Fibroblast of upper back skin (primary cell): Measurements from ENCODE around the gene JPH4.
A peak's percentile ranks its signal among the peaks of the same experiment; 100 is the strongest.
"Not testable (repeated sequence)": the region's sequence is repeated elsewhere in the genome, so short reads cannot be mapped to it uniquely, and the experiment has no call there.

Experiments used
- DNase-seq: peaks from one replicate; pipeline ENCODE4 v3.0.0-alpha.2; 2013

JPH4 gene

DNA sequence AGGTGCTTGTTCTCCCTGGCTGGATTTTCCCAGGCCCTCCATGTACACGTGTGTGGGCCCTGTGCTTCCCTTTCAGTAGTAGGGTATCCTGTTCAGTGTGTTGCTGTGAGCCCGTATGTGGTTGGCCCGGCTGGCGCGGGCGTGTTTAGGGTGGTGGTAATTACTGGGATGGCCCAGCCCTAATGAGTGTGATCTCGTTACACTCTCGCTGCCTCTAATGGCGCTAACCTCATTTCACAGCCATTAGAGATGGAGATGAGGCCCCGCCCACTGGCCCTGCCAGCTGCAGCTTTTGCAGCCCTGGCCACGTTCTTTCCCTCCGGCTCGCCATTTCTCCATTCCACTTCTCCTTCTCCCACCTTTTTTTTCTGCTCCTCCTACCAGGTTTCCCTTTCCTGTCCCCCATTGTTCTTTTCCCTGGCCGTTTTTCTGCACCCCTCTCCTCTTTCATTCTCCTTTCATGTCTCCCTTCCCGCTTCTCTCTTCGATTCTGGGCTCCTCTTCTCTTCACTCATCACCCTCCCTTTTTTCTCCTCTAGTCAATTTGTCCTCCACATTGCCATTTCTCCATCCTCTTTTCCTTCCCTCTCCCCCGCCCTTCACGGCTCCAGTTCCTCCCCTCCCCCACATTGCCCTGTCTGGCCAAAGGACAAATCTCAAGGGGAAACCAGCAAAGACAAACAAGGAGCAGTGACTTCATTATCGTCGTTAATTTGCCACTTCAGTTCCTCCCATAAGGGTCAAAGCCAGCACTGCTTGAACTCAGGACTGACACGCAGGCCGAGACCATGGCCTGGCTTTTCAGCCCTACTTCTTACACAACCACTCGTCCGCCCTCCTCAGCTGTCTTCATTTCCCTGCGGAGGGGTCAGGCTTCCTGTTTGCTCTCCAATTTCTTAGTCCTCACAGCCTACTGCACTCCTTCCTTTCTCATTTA lies 33.8 kb downstream of the JPH4 start:
- DNase-seq, result no peak

GRCh38 chr14:23543403-23543802 lies 35.2 kb downstream of the JPH4 start:
- no peak for DNase-seq

DNA sequence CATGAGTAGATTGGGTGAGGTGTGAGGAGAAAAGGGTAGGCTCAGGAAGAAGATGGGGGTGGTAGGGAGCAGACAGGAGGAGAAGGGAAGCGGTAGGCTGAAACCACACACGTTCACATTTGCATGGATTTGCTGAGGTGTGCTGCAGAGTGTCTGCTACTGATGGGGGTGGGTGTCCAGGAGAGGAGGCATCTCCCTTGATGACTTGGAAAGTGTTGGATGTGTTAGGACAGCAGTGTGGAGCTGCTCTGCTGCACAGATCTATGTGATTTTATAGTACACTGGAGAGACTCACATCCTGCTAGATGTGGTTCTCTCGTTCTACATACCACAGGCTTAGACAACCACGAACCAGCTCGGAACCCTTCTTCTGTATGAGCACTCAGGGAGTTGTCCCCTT lies 36.3 kb downstream of the JPH4 start:
- DNase-seq, result no peak

DNA sequence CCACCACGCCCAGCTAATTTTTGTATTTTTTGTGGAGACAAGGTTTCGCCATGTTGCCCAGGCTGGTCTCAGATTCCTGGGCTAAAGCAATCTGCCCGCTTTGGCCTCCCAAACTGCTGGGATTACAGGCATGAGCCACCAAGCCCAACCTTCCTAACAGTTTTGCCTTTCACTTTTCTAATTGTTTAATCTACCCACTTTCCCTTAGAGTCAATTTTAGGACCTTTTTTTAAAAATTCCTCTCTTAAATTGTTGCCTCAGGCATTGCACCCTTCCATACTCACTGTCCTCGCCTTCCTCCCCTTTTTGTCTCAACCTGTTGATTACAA lies 38.5 kb downstream of the JPH4 start:
- DNase-seq, result no peak

GRCh38 chr14:23539248-23540140 lies 39.1 kb downstream of the JPH4 start:
- DNase-seq, result peak; percentile 44

DNA sequence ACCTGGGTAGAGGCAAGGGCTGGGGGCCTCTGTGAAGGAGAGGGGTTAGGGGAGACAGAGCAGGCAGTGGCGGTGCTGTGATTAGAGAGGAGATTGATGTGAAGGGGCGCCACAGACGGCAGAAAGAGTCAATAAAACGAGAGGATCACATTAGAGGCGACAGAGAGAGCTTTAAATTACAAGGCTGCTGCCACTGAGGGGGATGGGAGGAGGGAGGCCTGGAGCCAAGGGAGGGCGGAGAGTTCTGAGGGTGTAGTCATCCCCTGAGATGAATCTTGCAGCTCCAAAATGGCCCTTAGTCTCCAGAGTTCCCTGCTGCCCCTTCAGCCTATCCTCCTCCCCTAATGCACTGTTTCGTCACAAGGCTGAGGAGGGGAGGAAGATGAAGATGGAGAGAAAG lies 39.8 kb downstream of the JPH4 start:
- peak; percentile 42 for DNase-seq

DNA sequence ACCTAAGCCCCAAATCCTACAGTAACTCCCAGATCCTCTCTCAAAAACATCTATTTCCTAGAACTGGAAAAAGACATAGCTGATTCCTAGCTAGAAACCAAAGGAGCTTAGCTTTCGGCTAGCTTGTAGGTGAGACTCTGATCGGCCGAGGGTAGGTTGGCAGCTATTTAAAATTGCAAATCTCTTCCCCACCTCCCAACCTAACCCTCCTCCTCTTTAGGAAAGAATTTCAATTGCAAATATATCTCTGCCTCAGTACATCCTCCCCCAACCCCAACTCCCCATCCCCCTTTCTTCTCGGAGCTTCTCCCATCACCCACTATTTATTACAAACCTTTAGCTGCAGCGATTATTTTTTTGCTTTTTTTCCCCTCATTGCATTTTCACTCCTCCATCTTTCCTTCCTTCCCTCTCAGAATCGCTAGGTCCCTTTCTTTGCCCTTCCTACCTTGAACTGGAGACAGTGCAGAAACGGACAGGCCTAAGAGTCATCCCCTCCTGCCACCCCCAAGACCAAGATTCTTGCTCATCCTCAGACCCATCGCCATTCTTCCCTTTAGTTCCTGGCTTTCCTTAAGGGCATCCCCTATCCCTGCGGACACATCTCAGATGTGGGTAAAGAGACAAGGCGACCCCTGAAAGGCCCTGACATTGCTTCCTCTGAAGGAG lies 40.4 kb downstream of the JPH4 start:
- DNase-seq, result no peak

- DNase-seq, result peak; percentile 16
Observed at GRCh38 chr14:23537351-23538049, 41.1 kb downstream of the JPH4 start.

DNA sequence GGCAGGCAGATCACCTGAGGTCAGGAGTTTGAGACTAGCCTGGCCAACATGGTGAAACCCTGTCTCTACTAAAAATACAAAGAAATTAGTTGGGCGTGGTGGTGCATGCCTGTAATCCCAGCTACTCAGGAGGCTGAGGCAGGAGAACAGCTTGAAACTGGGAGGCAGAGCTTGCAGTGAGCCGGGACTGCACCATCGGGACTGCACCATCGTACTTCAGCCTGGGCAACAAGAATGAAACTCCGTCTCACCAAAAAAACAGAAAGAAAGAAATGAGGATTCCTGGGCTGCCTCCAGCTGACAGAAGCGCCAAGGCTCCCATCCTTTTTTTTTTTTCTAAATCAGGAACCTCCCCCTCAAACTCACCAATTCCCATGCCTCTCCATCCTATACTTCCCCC lies 41.7 kb downstream of the JPH4 start:
- DNase-seq, result not testable (repeated sequence)

- no peak for DNase-seq
Observed at GRCh38 chr14:23536494-23536893, 42.1 kb downstream of the JPH4 start.

- no peak for DNase-seq
Observed at GRCh38 chr14:23535943-23536342, 42.6 kb downstream of the JPH4 start.

- DNase-seq, result no peak
Observed at GRCh38 chr14:23533652-23534435, 44.7 kb downstream of the JPH4 start.

DNA sequence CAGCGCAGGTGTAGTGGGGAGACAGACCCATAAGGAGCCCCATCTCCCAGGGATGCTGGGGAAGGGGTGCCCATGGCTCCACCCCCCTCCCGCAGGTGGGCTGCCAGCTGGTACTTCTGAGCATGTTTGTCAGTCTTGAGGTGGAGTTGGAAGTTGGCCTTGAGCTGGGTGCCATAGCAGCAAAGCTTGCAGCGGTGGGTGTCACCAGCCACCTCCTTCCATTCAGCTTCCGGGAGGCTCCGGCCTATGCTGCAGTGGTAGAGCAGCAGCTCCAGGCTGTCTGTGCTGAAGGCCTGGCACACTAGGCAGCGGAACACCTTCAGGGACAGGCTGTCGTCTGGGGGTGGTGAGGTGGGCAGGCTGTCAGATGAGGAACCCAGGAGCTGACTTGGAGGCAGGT lies 45.9 kb downstream of the JPH4 start:
- no peak for DNase-seq

DNA sequence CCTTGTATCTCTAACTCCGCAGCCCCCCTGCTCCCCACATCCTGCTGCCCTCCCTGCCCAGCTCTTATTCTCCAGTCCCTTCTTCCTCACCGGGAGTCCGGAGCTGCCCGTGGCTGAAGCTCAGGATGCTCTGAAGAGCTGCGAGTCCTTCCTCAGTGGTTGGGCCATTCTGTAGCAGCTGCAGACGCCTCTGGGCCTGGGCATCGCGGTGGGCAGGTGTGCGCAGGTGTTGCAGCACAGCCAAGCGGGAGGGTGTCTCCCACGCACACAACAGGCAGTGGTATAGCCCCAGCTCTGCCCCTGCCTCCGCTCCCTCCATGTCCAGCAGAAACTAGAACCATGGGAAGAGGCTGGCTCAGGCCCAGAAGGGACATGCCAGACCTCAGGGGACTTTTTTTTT lies 47.2 kb downstream of the JPH4 start:
- DNase-seq, result no peak

DNA sequence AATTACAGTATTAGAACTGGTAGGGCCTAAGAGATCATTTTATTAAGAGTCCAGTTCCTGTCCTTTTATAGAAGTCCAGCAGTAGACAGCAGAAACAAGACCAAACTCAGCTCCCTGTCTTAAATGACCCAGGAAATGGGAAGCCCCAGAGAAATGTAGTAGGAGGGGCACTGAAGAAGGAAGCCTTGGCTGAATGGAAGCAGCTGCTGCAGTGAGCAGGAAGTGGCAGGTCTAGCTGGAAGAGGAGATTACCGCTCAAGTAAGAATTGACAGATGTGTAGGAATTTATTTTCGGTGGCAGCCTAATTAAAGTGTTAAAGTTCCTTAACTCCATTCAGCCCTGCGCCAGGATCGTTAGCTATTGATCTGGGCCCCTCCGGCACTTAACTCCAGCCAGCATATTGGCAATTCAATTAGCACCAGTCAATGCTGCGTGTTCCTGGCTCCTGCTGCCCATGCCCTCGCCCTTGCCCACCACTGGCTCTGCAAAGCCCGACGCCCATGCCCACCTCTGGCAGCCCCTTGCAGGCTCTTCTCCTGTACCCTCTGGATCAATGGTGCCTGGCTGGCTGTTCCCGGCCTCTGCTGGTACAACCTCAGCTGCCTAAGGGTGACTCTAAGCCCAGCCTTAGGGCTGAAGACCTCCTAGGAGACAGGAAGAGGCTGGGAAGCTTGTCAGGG lies 48.1 kb downstream of the JPH4 start:
- DNase-seq, result no peak

- DNase-seq, result no peak
Observed at GRCh38 chr14:23529016-23529415, 49.6 kb downstream of the JPH4 start.

DNA sequence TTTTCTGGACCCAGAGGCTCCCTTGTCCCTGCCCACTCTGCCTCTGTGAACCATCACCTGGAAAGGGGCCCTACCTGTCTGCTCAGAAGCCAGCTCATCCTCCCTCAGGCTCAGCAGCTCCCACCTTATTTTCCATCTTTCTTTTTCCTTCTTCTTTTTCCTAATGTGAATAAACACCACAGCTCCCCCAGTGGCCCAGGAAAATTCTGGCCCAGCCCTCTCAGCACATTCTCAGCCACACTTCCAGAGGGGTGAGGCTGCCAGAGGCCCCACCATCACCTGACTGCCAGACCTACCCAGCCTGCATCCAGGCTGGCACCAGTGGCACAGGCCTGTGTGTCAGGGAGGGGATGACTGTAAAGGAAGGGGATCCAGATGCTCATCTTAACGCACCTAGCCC lies 50.0 kb downstream of the JPH4 start:
- DNase-seq, result no peak

DNA sequence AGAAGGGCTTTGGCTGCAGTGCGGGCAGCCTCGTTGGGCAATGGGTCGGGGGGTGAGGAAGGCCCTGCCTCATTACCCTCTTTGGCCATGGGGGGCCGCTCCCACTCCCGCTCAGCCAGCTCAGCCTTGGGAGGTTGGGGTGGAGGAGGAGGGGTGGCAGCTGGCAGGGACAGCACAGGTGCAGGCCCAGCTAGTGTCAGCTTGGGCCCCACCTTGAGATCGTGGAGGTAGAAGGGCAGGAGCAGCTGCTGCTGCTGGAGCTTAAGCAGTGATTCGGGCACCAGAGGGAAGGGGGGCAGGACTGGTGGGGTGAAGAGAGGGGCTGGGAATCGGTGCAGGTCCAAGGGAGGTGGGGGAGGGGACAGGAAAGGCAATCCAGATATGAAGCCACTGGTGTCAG lies 53.0 kb downstream of the JPH4 start:
- no peak for DNase-seq

DNA sequence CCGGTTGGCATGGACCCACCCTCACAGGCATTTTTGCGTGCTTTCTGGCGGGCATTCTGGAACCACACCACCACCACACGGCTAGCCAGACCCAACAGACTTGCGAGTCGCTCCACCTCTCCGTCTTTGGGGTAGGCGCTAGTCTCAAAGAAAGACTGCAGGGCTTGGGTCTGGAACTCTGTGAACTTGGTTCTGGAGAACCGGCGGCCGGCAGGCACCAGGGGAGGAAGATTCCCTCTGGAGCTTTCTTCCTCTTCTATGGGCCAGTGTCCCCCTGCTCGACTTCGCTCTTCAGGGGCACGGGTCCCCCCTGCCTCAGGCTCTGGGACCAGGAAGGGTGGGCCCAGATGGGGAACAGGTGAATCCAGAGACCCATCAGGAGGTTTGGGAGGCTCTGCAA lies 53.6 kb downstream of the JPH4 start:
- no peak for DNase-seq

- DNase-seq, result no peak
Observed at GRCh38 chr14:23523229-23524016, 55.2 kb downstream of the JPH4 start.
